ENCODE results near the gene NAA50. TPM values are rescaled to one million over a fixed set of nuclear protein-coding genes. Genes with fewer than 3 reads are reported as not detected.

The NAA50 gene
- total RNA-seq, 1 donor from 2014 or later: 110 TPM

- Mint-ChIP-seq H3K27me3 (no peaks in the 10 kb centered on the region), H3K4me1 (ENCODE audit: low read depth) (no peaks in the 10 kb centered on the region), H3K27ac (peak overlapping the region; percentile 26), H3K36me3 (ENCODE audit: insufficient read depth) (peaks cover 4% of the 10 kb centered on the region), H3K4me3 (ENCODE audit: low read depth) (no peak overlapping the region), H3K9me3 (ENCODE audit: low read depth) (no peaks in the 10 kb centered on the region)
- no peak for TF ChIP-seq CTCF (IDR thresholded peaks at IDR 0.05; ENCODE audit: unreplicated experiment)
- no peak for DNase-seq (ENCODE audit: low spot score, unreplicated experiment)
Observed at GRCh38 chr3:113730550-113730949, 15.5 kb downstream of the NAA50 start.

- no peak for TF ChIP-seq CTCF (IDR thresholded peaks at IDR 0.05; ENCODE audit: unreplicated experiment)
- DNase-seq (ENCODE audit: low spot score, unreplicated experiment): no peak
- Mint-ChIP-seq H3K4me3 (ENCODE audit: low read depth) (no peak overlapping the region), H3K4me1 (ENCODE audit: low read depth) (no peaks in the 10 kb centered on the region), H3K27me3 (no peaks in the 10 kb centered on the region), H3K36me3 (ENCODE audit: insufficient read depth) (peaks cover 6% of the 10 kb centered on the region), H3K9me3 (ENCODE audit: low read depth) (no peaks in the 10 kb centered on the region), H3K27ac (no peak overlapping the region)
Observed at GRCh38 chr3:113728661-113729060, 17.4 kb downstream of the NAA50 start.

GRCh38 chr3:113721636-113722035, 24.4 kb downstream of the NAA50 start:
- no peaks in the 10 kb centered on the region for H3K27me3 Mint-ChIP-seq
- H3K4me3 Mint-ChIP-seq (ENCODE audit: low read depth): no peak overlapping the region
- no peak for TF ChIP-seq CTCF (IDR thresholded peaks at IDR 0.05; ENCODE audit: unreplicated experiment)
- no peaks in the 10 kb centered on the region for H3K4me1 Mint-ChIP-seq (ENCODE audit: low read depth)
- peak overlapping the region; percentile 5 for H3K27ac Mint-ChIP-seq
- no peaks in the 10 kb centered on the region for H3K9me3 Mint-ChIP-seq (ENCODE audit: low read depth)
- peaks cover 16% of the 10 kb centered on the region for H3K36me3 Mint-ChIP-seq (ENCODE audit: insufficient read depth)
- no peak for DNase-seq (ENCODE audit: low spot score, unreplicated experiment)

- Mint-ChIP-seq H3K9me3 (ENCODE audit: low read depth) (no peaks in the 10 kb centered on the region), H3K27me3 (no peaks in the 10 kb centered on the region), H3K36me3 (ENCODE audit: insufficient read depth) (peaks cover 23% of the 10 kb centered on the region), H3K4me1 (ENCODE audit: low read depth) (peaks cover 1% of the 10 kb centered on the region), H3K27ac (no peak overlapping the region), H3K4me3 (ENCODE audit: low read depth) (no peak overlapping the region)
- no peak for DNase-seq (ENCODE audit: low spot score, unreplicated experiment)
- no peak for TF ChIP-seq CTCF (IDR thresholded peaks at IDR 0.05; ENCODE audit: unreplicated experiment)
Observed at GRCh38 chr3:113719758-113720157, 26.3 kb downstream of the NAA50 start.

GRCh38 chr3:113719294-113719693, 26.8 kb downstream of the NAA50 start:
- Mint-ChIP-seq H3K4me1 (ENCODE audit: low read depth) (peaks cover 1% of the 10 kb centered on the region), H3K9me3 (ENCODE audit: low read depth) (no peaks in the 10 kb centered on the region), H3K4me3 (ENCODE audit: low read depth) (no peak overlapping the region), H3K36me3 (ENCODE audit: insufficient read depth) (peaks cover 21% of the 10 kb centered on the region), H3K27ac (no peak overlapping the region), H3K27me3 (no peaks in the 10 kb centered on the region)
- TF ChIP-seq CTCF (IDR thresholded peaks at IDR 0.05; ENCODE audit: unreplicated experiment): no peak
- DNase-seq (ENCODE audit: low spot score, unreplicated experiment): no peak
